GOT3 (cell line): Measurements from ENCODE around the gene PROSER2.

Source experiments
- DNase-seq: peaks from one replicate; lab custom pipeline; 2025; ENCODE audit warnings: mixed read lengths; lab: John Stamatoyannopoulos, UW

Gene PROSER2

GRCh38 chr10:11804336-11804735, 18.8 kb upstream of the PROSER2 start:
- DNase-seq = no peak

DNA sequence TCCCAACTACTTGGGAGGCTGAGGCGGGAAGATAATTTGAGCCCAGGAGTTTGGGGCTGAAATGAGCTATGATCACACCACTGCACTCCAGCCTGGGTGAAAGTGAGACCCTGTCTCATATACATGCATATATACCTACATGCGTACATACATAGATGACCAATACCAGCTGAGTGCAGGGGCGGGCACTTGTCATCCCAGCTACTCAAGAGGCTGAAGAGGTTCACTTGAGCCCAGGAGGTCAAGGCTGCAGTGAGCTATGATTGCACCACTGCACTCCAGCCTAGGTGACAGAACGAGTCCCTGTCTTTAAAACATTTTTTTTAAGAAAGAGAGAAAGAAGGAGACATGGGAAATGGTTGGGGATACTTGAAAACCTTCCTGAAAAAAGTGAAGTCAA, 17.4 kb upstream of the PROSER2 start:
- no peak for DNase-seq

- DNase-seq = no peak
Measured at GRCh38 chr10:11806706-11807105, 16.4 kb upstream of the PROSER2 start.

DNA sequence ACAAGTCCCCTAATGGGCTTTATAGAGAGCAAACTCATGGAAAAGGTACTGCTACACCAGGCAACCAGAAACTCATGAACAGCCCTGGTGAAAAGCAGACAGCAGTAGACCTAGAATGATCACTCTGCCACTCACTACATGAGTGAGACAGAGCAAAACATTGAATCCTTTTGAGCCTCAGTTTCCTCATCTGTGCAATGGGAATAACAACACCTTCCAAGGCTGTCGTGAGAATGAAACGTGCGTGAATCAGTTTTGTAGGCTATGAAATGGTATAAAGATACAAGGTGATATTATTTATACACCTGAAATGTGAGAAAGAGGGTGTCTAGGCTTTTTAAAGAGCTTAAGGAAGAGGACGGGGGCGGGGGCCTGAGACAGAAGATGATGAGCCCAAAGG, 14.3 kb upstream of the PROSER2 start:
- no peak for DNase-seq

DNA sequence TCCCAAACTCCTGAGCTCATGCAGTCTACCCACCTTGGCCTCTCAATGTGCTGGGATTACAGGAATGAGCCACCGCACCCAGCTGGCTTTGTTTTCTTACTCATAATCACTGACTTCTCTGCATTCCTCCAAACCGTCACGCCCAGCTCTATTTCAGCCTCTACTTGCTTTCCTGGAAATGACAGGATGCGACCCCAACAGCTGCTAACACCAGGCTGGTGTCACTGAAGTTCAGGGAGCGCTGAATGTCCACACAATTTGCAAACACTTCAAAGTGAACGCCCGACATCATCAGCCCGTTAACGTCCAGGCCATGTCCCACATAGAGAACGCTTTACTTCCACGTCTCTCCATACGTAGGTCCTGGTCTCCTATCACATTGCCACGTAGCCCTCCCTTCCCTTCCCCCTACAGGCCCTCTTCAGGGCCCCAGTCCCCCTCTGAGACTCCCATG, 12.8 kb upstream of the PROSER2 start:
- no peak for DNase-seq

- no peak for DNase-seq
Measured at GRCh38 chr10:11810973-11811372, 12.2 kb upstream of the PROSER2 start.

DNA sequence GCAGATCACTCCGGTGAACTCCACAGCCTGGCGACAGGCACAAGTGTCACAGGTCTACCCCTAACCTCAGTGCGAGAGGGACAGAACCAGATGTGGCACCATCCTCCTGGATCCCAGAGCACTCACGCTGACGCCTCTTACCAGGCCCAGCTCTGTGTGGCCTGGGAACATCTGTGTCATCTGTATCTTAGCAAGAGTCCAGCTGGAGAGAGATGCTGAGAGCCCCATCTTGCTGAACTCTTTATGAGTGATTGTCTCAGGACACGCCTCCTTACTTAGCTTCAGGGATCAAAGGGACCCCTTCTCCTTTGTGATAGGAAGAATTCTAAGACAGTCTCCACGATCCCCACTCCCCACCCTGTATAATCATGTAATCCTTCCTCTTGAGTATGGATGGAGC, 10.0 kb upstream of the PROSER2 start:
- no peak for DNase-seq

DNA sequence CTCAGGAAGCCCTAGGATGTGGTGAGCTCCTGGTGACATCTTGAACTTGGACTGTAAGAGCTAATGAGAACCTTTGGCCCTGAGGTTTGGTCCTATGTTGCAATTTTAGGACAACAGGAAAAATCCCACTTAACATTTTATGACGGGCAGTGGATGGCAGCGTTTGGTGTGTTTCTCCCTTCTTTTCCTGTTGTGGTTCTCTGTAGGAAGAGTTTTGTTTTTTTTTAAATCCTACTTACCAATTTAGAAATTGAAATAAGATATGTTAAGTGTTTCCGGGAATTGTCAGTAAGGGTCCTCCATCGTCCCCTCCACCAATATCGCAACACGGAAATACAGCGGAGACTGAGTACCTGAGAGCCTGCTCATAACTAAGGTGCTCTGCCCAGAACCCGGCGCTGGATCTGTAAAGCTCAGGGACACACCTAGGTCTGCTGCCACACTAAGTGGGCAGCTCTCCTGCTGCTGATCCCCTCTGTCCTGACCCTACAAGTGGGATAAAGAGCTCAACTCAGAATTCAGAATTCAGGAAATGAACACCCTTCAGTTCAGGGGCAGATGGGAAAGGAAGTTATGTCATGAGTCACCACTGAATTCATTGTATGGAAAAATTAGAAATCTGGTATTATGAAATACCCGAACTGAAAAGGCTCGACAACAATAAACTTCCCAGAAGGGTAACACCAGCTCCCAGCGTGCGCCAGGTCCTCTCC, 9.1 kb upstream of the PROSER2 start:
- DNase-seq = no peak

- DNase-seq = no peak
Measured at GRCh38 chr10:11819027-11819426, 4.1 kb upstream of the PROSER2 start.

DNA sequence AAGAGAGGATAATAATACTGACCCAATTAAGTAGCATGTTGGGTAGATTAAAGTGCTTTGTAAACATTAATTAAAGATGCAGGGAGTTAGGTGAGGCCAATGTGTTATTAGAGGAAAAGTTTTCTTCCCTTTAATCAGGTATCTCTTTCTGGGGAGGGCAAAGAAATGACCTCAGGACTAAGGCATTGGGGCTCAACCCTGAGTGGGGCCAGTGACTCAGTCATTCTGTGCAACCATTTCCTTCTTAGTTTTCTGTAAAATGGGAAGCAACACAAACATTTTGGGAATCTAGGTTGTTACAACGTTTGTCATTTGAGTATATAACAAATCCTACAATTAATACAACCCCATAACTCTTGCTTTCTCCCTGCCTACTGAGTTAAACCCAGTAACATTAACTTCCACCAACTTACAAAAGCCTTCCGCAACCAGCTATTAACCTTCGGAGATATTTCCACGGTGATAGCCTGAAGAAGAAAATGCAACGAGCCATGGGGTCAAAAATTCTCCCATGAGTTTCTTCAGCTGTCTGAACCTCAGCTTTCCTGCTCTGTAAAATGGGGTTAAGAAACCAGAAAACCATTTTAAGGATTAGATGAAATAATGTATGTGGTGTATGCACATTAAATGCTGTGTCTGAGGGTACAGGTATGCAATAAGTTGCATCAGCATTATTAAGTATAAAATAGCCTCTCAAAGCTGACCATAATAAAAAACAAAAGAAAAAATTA, 965 bp upstream of the PROSER2 start:
- DNase-seq = no peak

GRCh38 chr10:11822809-11823121, 391 bp upstream of the PROSER2 start:
- DNase-seq = no peak

- no peak for DNase-seq
Measured at GRCh38 chr10:11823989-11824346, 812 bp downstream of the PROSER2 start.

DNA sequence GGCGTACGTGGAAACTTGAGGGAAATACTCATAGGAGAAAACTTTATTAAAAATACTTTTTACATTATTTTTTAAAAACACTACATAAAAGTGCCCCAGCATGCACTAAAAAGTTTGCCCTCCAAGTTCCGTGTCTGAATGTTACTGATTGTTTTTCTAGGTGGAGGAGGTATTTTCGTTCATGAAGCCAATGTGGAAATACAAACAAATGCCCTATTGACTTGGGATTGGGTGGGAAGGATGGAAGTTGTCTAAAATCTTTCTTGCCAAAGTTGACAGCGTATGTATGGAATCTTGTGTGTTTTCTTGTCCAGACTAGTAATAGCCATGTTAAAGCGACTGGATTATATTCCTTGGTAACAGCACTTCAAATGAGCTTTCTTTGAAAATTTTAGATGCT, 1.2 kb downstream of the PROSER2 start:
- no peak for DNase-seq

GRCh38 chr10:11824825-11825224, 1.7 kb downstream of the PROSER2 start:
- DNase-seq = no peak

- no peak for DNase-seq
Measured at GRCh38 chr10:11825796-11826414, 2.7 kb downstream of the PROSER2 start.

GRCh38 chr10:11827006-11827405, 3.9 kb downstream of the PROSER2 start:
- no peak for DNase-seq

DNA sequence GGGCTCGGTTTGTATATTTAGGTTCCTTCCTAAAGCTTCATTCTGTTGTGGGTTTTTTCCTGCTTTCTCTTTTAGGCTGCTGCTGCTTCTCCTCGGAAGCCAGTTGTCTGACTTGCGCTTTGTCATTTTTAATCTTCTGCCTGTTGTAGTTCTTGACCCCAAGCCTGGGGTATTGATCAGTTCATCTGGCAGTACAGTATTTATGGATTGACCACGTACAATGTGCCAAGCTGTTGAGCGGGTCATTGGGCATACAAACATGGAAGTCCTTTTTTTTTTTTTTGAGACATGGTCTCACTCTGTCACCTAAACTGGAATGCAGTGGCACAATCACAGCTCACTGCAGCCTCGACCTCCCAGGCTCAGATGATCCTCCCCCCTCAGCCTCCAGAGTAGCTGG, 4.3 kb downstream of the PROSER2 start:
- DNase-seq = no peak

- DNase-seq = no peak
Measured at GRCh38 chr10:11828682-11829284, 5.6 kb downstream of the PROSER2 start.

- no peak for DNase-seq
Measured at GRCh38 chr10:11830836-11831519, 7.8 kb downstream of the PROSER2 start.

DNA sequence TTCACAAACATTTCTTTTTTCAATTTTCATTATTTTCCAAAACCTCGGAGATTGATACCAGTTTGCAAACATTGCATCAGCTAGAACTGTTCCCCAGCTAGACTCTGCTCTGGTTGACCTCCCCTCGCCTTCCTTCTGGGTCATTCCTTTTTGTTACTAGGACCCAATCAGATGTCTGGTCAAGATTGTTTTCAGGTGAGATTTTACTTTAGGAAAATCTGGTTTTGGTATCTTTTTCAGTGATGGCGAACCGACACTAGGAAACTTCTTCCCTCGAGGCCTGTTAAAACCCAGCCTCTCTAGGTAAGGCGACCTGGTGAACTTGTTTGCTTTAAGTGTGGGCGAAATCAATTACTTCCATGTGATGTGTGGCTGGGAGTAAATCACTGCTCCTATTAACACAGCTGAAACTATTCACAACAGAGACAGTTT, 8.4 kb downstream of the PROSER2 start:
- no peak for DNase-seq

DNA sequence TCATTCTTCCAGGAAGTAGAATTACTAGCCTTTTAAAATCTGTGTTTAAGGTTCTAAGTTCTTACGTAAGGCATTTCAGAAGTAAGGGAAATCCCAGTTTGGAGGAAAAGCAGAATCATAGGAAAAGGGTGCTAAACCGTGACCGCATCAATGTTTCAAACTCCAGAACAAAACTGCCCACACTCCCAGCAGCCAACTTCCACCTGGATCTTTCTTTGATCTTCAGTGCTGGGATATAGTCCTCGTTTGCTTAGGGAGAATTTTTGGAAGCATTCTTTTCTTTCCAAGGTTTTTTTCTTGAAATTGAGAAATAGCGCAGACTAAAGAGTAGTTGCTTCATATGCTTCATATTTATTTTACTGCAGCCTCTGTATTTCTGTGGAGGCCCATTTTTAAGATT, 8.9 kb downstream of the PROSER2 start:
- no peak for DNase-seq

DNA sequence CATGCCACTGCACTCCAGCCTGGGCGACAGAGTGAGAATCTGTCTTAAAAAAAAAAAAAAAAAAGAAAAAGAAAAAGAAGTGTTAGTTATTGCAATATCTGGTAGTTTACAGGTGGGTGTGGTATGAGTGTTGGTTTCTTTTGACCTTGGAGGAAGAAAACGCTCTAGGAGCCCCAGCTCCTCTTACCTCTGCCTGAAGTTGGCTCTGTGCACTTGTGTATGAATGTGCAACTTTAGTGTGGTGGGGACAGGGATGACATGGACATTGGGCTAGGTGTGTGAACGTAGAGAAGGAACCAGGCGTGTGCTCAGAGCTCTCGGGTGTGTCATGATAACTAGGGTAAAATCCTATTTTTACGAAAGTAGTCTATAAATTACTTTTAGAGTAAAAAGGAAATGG, 11.9 kb downstream of the PROSER2 start:
- no peak for DNase-seq
